GM19463 (cell line): ENCODE measurements around the gene KRT80.
"Not testable (repeated sequence)": the region's sequence is repeated elsewhere in the genome, so short reads cannot be mapped to it uniquely, and the experiment has no call there.

ENCODE experiments used
- ATAC-seq: cut with Tn5 transposase; IDR thresholded peaks from one replicate; pipeline ENCODE4 v1.9.1; 2021; ENCODE audit warnings: mild to moderate bottlenecking, moderate library complexity; ENCODE audit not compliant: unreplicated experiment

The KRT80 gene

DNA sequence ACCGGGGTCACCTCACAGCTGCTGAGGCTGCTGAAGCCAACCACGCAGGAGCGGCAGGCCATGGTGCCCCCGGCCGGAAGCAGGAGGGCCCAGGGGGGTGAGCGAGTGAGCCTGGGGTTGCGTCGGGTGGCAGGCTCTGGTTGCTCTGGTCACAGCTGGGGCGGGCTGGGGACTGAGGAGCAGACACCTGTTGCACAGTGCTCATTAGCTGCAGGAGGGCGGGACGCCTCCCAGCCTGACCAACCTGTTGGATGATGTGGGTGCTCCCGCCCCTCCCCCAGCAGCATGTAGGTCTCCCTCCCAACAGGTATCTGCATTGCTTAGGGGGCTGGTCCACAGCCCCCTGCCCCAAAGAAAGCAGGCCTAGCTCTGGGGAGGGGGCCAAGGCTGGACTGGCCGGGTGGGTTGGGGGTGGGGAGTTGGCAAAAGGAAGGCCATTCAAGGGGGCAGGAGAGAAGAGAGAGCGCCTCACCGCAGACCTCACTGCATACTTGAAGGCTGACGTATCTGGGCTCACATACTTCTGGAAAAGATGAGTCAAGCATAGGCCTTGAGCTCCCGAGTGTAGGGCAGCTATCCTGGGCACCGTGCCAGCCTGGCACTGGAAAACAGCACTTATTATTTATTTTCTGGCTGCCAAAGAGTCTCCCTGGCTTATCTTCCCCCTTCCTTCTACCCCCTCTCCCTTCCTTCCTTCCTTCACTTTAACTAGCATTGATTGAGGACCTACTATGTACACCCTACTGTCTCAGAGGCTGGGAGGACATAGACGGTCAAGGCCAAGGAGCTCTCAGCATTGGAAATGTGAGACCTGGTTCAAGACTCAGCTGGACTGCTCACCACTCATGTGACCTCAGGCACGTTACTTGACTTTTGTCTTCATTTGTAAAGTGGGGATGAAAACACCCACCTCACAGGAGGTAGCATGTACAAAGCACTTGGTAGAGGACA, at the start of gene KRT80:
Gene KRT80, minus strand, starts transcription at position 174 of the 951 bp plus-strand sequence. Its CDS starts 112 bp downstream, at position 62.
- no peak for ATAC-seq

DNA sequence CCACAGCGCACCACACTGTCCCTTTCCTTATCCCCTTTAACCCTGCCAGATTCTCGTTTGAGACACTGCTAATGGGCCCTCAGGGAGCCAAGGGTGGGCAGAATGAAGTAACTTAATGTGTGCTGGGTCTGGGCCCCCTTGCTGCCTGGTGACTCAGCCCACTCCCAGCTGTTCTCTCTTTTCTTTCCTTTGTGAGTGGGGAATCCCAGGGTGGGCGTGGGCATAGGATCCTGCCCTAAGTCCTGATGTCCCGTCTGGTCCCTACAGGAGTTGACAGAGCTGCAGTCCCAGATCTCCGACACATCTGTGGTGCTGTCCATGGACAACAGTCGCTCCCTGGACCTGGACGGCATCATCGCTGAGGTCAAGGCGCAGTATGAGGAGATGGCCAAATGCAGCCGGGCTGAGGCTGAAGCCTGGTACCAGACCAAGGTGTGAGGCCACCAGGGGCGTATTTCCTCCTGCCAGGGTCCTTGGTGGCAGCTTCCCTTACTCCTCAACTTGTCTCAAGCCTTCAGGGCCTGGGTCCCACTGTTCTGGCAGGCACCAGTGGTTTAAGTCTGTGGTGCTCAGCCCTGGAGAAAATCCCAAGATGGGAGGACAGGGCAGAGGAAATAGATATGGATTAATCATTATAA, 49.5 kb upstream of the KRT80 start:
- no peak for ATAC-seq

DNA sequence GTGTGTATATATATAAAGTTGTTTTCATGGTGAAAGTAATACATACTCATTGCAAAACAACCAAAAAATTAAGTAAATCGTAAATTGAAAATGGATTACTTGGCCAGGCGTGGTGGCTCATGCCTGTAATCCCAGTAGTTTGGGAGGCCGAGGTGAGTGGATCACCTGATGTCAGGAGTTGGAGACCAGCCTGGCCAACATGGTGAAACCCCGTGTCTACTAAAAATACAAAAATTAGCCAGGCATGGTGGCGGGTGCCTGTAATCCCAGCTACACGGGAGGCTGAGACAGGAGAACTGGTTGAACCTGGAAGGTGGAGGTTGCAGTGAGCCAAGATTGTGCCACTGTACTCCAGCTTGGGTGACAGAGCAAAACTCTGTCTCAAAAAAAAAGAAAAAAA, 48.4 kb upstream of the KRT80 start:
- ATAC-seq: not testable (repeated sequence)

DNA sequence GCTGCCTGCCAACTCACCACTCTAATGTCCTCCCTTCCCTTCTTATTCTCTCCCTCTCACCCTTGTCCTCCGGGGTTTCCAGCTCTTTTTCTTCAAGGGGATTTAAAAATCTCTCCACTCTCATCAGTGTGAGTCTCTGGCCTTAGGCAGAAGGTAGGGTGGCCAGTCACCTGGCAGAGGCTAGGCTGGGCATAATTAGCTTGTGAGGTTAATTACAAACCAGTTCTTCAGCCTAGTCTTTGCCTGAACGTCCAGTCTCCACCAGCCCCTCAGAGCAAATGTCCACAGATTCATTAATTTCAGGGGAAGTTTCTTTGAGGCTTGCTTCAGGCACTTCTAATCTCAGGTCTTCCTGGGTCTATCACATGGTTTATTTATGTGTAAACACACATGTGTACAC, 48.0 kb upstream of the KRT80 start:
- ATAC-seq: no peak

DNA sequence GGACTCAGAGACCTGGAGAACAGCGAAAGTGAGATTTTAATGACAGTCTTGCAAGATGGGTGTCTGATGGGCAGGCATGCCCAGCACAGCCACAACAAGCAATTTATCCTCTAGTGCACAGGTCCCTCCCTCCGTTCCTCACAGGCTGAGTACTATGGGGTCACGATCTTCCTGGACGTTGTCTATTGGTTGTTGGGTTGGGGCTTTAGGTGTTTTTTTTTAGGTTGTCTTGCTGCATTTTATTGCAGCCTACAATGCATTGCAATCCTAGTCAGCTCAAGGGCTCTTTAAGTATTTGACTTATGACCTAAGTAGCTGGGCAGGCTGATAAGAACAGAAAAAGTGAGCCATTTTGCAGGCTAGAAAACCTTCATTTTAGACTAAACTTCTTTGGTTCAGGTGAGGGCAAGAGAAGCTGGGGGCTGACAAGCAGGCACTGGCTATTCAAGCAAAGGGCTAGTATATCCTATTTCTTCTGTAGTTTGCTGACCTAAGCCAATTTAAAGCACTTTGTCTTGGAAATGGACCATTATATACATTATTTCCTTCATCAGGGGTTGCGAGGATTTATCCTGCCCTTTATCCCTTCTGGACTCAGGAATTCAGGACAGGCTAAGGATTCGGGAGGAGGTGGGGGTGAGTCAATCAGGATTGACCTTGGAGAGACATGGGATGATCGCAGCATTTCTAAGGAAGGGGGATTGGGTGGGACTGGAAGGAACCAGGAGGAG, 47.3 kb upstream of the KRT80 start:
- no peak for ATAC-seq

DNA sequence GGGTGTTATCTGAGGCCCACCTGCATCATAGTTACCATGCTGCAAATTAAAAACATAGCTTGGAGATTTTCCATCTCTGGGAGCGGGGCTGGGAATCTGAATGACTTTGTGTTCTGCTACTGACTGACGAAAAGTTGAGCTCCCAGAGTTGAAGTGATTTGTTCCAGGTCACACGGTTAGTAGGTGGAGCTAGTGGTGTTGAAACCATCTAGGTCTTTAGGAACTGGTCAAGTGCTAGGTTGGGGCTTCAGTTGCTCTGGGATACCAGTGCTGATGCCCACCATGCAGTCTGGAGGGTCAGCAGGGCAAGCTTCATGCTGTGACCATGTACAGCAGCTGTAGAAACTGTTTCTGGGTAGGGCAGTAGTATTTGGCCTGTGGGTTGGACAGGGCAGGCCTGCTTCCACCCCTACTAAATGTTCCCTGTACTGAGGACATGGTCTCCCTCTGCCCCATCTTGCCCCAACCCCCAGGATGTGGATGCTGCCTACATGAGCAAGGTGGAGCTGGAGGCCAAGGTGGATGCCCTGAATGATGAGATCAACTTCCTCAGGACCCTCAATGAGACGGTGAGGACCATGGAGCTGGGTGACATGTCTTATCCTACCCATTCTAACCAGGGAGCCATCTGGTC, 46.5 kb upstream of the KRT80 start:
- no peak for ATAC-seq

DNA sequence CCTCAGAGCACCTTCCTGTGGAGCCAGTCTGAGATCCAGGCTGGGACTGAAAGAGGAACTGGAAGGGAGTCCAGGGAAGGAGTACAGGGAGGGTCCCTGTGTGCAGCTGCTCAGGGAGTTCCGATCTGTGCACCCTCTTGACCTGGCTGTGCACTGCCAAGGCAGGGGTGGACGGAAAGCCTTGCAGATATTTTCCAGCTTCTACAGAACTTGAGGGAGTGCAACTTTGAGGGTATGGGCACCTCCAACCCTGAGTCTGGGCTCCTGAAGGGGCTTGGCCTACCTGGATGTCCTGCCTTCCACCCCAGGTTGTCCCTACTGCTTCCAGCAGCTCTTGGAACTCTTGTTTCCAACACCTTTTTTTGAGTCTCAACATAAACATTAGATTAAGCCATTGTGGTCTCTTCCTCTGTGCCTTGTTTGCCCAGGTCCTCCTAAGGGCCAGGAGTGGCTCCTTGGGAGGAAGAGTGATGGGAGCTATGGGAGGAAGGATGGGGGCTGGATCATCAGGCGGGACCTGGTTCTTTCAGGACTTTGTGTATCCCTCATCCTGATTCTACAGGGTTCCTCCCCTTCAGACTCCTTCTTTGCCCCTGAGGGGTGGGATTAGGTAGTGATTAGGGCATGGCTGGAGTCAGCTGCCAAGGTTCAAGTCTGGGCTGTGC, 44.7 kb upstream of the KRT80 start:
- ATAC-seq: no peak

DNA sequence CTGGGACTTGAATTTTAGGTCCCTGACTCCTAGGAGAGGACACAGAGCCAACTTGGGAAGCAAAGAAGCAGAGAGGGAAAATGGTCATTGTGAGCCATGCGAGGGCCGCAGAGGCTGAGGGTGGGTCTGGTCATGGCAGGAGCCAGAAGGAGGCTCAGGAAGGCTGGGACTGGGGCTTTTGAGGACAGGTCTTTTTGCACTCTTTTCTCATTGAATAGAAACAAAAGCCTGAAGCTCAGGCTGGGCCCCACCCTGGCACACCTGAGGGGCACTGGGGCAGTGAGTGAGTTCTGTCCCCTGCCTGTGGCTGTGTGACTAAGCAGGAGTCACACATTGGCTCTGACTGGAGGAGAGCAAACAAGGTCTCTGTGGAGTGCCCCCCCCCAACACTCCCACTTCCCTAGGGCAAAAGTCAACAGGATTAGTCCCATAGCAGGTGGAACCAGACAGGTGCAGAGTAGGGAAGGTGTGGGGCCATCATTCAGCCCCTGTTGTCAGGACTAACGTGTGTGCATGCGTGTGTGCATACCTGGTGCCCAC, 44.1 kb upstream of the KRT80 start:
- ATAC-seq: no peak

DNA sequence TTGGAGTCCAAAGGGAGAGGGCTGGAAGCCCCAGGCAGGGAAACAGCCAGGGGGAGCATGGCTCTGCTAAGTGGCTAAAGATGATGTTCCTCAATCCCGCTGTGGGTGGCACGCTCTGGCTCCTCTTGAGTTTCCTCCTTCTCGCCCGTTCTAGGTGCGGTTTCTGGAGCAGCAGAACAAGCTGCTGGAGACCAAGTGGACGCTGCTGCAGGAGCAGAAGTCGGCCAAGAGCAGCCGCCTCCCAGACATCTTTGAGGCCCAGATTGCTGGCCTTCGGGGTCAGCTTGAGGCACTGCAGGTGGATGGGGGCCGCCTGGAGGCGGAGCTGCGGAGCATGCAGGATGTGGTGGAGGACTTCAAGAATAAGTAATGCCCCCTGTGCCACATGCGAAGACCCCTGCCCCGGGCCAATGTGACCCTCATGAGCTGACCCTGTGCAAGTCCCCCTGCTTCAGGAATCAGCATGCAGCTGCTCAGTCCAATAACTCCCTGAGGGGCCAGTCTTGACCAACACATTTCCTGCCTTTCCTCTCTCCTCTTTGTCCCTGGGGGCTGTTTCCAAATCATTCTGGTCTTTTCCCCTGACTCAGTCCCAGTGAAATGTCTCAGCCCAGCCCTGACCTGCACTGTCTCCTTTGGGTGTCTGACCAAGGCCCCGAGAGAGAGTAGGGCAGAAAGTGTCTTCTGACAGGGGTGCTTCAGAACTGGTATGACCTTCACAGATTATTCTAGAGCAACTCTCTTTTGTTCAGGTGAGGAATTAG, 43.4 kb upstream of the KRT80 start:
- no peak for ATAC-seq

DNA sequence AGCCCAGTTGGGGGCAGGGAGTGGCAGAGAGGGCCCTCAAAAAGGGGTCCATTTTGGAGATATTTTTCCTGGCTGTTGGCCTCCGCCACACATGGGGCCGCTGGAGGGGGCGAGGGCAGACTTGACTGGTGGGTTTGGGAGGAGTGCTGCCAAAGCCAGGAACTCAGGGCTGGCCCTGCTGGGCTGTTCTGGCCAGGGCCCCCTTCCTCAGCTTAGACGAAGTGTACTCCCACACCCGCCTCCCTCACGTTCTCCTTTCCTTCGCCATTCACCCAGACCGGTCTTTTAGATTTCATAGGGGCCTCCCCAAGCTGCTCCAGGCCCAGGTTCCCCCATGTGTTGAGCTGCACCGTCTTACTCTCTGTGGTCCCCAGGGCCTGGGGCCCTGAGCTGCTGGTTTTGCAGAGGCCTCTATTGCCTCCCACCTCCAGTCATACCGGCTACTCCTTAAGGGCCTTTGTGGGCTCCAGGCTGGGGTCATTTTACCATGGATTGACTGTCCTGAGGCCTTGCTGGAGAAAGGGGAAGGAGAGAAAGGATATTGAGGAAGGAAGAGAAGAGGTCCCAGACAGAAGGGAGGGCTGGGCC, 42.5 kb upstream of the KRT80 start:
- ATAC-seq: no peak

DNA sequence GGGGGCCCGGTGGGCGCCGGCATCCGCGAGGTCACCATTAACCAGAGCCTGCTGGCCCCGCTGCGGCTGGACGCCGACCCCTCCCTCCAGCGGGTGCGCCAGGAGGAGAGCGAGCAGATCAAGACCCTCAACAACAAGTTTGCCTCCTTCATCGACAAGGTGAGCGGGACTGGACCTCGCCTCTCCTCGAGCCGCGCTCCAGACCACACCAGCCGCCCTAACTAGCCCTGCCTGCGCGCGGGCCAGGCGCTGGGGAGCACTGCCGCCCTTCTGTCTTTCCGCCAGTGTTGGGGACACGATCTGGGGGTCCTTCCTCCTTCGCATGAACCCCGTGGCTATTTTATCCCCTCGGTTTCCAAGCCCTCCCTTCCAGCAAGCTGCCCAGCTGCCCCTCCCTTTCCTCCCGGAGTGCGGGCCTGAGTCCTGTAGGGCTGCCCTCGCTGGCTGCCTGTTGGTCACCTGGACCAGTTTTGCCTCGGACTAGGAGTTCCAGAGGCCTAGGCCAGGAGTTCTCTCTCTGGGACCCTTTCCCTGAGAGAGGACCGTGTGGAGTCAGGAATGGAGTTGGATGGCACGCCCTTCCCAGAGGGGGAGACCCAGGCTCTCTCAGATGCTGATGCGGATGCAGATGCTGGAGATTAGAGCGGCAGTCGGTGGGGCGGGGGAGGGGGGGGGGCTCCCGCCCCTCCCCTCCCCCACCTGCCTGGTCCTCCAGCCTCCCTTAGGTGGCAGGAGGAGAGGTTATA, 41.8 kb upstream of the KRT80 start:
- ATAC-seq: no peak

DNA sequence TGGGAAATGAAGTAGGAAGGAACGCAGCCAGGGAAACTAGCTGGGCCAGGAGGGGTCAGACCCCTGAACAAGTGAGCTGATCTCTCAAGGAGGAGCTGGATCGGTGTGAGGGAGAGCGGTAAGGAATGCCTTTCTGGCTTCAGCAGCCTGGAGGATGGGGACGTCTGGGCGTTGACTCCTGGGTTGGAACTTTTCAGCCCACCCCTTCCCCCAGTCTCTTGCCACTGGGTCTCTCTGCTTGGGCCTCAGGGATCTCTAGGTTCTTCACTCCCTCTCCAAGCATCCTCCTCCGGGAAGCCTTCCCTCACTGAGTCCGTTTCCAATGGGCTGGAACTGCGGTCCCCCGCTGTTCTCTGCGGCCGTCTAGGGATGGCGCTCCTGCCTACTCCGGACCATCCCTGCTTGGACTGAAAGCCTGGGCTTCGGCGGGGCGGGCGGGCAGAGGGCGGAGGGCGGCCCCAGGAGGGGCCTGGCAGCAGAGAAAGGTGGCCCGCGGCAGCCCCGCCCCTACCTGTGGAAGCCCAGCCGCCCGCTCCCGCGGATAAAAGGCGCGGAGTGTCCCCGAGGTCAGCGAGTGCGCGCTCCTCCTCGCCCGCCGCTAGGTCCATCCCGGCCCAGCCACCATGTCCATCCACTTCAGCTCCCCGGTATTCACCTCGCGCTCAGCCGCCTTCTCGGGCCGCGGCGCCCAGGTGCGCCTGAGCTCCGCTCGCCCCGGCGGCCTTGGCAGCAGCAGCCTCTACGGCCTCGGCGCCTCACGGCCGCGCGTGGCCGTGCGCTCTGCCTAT, 41.1 kb upstream of the KRT80 start, which contains the start of gene KRT7:
Gene KRT7, plus strand, starts transcription at position 570 of the 788 bp plus-strand sequence. Its CDS starts 54 bp downstream, at position 624.
- ATAC-seq: no peak

DNA sequence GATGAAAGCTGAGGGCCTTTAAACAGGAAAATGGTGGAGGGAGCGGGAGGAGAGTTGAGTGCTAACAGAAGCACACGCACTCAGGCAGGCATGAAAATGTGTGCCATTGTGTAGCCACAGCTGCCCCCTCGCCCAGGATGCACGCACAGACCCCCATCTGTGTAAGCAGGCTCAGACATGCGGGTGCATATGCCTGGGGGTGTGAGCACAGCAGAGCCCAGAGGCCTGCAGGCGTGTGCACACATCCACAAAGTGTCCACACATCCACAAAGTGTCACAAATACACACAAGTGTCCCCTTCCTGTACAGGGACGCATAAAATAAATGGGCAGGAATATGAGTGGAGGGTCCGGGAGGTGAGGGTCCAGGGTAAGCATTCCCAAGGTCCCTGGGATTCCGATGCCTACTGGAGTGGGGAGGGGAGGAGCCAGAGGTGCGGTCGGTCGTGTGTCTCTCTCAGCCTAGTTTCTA, 40.4 kb upstream of the KRT80 start:
- ATAC-seq: no peak

DNA sequence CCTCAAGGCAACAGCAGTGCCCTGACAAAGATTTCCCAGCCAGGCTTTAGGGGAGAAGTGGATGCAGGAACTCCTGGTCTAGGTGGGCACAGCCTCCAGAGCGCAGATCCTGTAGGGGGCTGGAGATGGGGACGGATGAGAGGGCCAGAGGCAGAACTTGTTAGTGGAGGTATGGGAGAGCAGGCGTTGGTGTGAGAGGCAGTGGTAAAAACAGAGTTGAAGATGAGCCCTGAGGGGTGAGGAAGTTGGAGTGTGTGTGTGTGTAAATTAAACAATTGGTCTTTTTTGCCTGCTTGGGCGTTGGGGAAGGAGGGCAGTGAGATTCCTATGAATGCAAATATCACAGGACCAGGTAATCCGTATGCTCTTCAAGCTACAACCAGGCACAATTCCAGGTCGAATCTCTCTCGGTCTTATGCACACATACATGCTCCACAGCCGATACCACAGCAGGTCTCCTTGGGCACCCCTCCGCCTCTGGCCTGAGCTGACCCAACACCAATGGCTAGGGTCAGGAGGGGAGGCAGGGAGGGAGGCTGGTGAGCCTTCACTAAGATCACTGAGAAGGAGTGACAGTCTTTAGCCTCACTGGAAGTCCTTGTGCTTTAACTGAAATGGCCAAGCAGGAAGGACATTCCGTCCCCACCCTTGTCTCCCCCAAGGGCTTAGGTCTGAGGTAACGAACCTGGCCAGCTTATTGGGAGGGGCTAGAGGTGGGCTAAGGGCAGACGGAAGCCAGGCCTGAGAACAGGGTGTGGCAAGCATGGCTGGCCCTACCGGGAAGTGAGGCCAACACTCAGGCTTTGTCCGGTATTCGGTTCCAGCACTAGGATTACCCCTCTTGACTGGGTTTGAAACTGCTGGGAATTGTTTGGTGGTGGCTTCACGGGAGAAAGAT, 39.7 kb upstream of the KRT80 start:
- no peak for ATAC-seq

DNA sequence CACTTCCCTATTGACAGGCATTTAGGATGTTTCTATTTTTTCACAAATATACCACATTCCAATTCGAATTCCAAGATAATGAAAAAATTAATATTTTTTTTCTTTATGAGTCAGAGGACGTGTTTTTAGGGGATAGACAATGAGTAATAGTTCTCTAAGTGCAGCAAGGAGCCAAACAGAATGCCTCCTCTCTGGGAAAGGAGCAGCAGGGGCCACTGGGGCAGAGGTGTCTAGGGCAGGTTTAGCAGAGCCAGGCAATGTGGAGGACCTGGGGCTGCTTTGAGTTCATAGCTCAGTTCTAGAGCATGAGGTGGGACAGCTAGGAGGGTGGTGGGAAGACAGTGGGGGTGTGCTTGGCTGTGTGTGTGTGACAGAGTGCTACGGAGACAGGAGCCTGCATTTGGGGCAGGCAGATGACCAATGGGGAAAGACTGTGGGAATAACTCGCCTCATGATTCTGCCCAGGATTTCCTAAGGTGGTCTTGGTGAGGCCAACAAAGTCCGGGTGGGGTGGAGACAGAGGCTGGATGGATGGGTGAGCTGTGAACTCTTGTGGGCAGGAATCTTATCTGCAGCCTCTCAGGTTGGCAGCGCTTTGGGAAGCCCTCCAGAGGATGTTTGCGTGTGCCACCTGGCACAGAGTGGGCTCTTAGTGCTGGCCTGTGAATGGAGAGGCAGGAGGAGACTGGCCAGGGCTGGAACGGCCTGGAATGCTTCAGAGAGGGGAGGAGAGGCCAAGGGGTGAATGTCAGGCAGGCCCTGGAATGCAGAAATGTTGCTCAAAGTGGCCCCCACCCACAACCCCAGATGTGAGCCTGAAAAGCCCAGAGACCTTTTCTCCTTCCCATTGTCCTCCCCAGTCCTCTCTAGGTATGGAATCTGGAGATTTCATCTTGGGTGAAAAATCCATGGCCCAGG, 38.8 kb upstream of the KRT80 start:
- no peak for ATAC-seq
